Measurements from ENCODE around the gene LRRC8E. TPM values are rescaled to one million over a fixed set of nuclear protein-coding genes. Genes with fewer than 3 reads are reported as not detected.

The LRRC8E gene
- total RNA-seq, 1 experiment from 2014 or later, result 24.1 TPM

DNA sequence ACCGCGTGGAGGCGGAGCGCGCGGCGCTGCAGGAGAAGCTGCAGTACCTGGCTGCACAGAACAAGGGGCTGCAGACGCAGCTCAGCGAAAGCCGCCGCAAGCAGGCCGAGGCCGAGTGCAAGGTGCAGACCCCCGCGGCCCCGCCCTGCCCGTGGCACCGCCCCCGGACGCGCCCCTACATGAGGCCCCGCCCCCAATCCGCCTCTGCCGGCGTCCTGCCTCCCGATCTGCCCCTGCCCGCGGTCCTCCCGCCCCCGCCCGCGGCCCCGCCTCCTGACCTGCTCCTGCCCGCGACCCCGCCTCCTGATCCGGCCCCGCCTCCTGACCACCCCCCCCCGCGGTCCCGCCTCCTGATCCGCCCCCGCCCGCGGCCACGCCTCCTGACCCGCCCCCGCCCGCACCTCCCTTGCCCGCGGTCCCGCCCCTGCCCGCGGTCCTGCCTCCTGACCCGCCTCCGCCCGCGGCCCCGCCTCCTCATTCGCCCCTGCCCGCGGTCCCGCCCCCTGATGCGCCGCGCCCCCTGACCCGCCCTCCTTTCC lies 25.8 kb upstream of the LRRC8E start:
- Histone ChIP-seq H3K4me3 (peak overlapping the region; percentile 17; the same call in 1 of the 2 replicates), H3K9me2 (ENCODE audit: insufficient read depth) (no peaks in the 10 kb centered on the region), H2AFZ (no peak overlapping the region), H4K20me1 (ENCODE audit: insufficient read depth) (no peaks in the 10 kb centered on the region), H3K36me3 (ENCODE audit: low read depth) (no peaks in the 10 kb centered on the region), H3K4me2 (peak overlapping the region; percentile 60), H3K79me2 (ENCODE audit: low read depth) (no peaks in the 10 kb centered on the region), H3K27ac (no peak overlapping the region), H3K27me3 (ENCODE audit: insufficient read depth, low read depth) (no peaks in the 10 kb centered on the region), H3K9me3 (ENCODE audit: insufficient read depth, low read depth) (no peaks in the 10 kb centered on the region), H3F3A (ENCODE audit: insufficient read depth, low read depth) (peaks cover 35% of the 10 kb centered on the region), H3K4me1 (replicated peaks; ENCODE audit: insufficient read depth) (no peaks in the 10 kb centered on the region)
- peak in 1 of 2 experiments; percentile 61 for DNase-seq
- TF ChIP-seq EZH2 (IDR thresholded peaks at IDR 0.05; ENCODE audit: low read depth), result no peak
- TF ChIP-seq, protein P1, sequence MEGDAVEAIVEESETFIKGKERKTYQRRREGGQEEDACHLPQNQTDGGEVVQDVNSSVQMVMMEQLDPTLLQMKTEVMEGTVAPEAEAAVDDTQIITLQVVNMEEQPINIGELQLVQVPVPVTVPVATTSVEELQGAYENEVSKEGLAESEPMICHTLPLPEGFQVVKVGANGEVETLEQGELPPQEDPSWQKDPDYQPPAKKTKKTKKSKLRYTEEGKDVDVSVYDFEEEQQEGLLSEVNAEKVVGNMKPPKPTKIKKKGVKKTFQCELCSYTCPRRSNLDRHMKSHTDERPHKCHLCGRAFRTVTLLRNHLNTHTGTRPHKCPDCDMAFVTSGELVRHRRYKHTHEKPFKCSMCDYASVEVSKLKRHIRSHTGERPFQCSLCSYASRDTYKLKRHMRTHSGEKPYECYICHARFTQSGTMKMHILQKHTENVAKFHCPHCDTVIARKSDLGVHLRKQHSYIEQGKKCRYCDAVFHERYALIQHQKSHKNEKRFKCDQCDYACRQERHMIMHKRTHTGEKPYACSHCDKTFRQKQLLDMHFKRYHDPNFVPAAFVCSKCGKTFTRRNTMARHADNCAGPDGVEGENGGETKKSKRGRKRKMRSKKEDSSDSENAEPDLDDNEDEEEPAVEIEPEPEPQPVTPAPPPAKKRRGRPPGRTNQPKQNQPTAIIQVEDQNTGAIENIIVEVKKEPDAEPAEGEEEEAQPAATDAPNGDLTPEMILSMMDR (conservative IDR thresholded peaks at IDR 0.05), result no peak
- POLR2A ChIA-PET (ENCODE audit: unreplicated experiment), result no interaction called here
- no TSS peak for BruUV-seq (replicated peaks)
- CTCF ChIA-PET, result interaction anchor here (0.6 kb wide), 2 partner anchors 58 to 188 kb away, joined by 3 to 4 read pairs; partner anchors contain the start of gene SNAPC2
- intact Hi-C loops (cut with micrococcal nuclease; ENCODE audit: unreplicated experiment), result no loop called here

DNA sequence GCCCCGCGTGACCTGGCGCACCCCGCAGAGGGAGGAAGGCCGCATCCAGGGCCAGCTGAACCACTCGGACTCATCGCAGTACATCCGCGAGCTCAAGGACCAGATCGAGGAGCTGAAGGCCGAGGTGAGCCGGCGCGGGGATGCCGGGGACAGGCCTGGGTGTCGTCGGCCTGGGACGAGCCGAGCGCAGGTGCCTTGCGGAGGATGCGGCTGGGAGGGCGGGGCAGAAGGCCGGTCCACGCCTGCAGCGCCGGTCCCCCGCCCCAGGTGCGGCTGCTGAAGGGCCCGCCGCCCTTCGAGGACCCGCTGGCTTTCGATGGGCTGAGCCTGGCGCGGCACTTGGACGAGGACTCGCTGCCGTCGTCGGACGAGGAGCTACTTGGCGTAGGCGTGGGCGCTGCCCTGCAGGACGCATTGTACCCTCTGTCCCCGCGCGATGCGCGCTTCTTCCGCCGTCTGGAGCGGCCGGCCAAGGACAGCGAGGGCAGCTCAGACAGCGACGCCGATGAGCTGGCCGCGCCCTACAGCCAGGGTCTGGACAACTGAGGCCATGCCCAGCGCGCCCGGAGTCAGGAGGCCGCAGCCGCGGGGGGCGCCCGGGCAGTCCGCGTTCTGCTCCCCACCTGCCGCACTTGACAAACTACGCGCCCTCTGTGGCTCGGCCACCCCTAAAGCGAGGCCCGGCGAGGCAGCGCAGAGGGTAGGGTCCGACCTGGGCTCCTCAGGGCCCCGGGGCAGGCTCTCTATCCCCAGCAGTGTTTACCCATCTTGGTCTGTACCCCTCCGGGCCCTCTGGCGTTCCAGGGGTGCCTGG lies 24.9 kb upstream of the LRRC8E start:
- Histone ChIP-seq H2AFZ (no peak overlapping the region), H3K9me3 (ENCODE audit: insufficient read depth, low read depth) (no peaks in the 10 kb centered on the region), H4K20me1 (ENCODE audit: insufficient read depth) (no peaks in the 10 kb centered on the region), H3K4me1 (replicated peaks; ENCODE audit: insufficient read depth) (peaks cover 8% of the 10 kb centered on the region), H3K36me3 (ENCODE audit: low read depth) (no peaks in the 10 kb centered on the region), H3K4me3 (no peak overlapping the region), H3K9me2 (ENCODE audit: insufficient read depth) (no peaks in the 10 kb centered on the region), H3K4me2 (no peak overlapping the region), H3F3A (ENCODE audit: insufficient read depth, low read depth) (peaks cover 35% of the 10 kb centered on the region), H3K79me2 (ENCODE audit: low read depth) (no peaks in the 10 kb centered on the region), H3K27me3 (ENCODE audit: insufficient read depth, low read depth) (no peaks in the 10 kb centered on the region), H3K27ac (no peak overlapping the region)
- CTCF ChIA-PET, result no interaction called here
- POLR2A ChIA-PET (ENCODE audit: unreplicated experiment), result interaction anchor here (0.6 kb wide), 1 partner anchor 40 kb away, joined by 4 read pairs; the partner anchor contains the start of gene MAP2K7
- no TSS peak for BruUV-seq (replicated peaks)
- intact Hi-C loops (cut with micrococcal nuclease; ENCODE audit: unreplicated experiment), result no loop called here
- DNase-seq, result no peak
- no peak for TF ChIP-seq EZH2 (IDR thresholded peaks at IDR 0.05; ENCODE audit: low read depth)
- TF ChIP-seq, protein P1 (conservative IDR thresholded peaks at IDR 0.05), result no peak

DNA sequence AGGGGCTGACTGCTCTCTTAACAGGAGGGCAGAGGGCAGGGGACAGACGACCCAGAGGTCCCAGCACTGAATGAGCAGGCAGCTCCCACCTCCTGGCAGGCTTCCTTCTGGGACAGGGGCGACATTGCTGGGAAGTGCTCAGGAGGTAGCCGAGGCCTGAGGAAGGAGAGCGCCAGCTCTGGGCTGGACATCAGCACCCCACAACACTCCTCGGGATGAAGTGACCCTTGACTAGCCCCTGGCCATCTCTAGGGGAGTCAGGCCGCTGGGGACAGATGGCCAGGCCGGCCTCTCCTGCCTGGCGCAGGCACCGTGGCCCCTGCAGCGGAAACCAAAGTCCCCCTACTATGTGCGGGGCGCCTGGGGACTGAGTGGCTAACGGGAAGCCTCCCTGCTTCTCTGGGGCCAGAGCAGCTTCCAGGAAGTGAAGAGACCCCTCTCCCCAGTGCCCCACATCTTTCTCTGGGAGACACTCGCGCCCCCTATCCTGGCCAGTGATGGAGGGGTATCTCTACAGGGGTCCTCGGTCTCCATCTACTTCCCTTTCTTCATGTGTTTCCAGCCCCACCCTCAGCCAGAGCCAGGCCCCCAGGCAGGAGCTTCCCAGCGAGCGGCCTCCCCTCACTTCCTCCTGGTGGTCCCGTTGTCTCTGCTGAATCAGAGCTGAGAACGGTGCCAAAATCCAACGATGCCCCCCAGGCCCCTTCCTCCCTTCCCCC lies 24.2 kb upstream of the LRRC8E start:
- ChIA-PET POLR2A (ENCODE audit: unreplicated experiment) (interaction anchor here (0.6 kb wide), 1 partner anchor 39 kb away, joined by 4 read pairs; the partner anchor contains the start of gene MAP2K7), CTCF (no interaction called here)
- no peaks in the 10 kb centered on the region for H3K36me3 ChIP-seq (ENCODE audit: low read depth)
- H3F3A ChIP-seq (ENCODE audit: insufficient read depth, low read depth), result peaks cover 35% of the 10 kb centered on the region
- H3K9me2 ChIP-seq (ENCODE audit: insufficient read depth), result no peaks in the 10 kb centered on the region
- no peaks in the 10 kb centered on the region for H3K9me3 ChIP-seq (ENCODE audit: insufficient read depth, low read depth)
- no peak overlapping the region for H3K4me3 ChIP-seq
- intact Hi-C loops (cut with micrococcal nuclease; ENCODE audit: unreplicated experiment), result no loop called here
- DNase-seq, result no peak
- H3K27me3 ChIP-seq (ENCODE audit: insufficient read depth, low read depth), result no peaks in the 10 kb centered on the region
- BruUV-seq (replicated peaks), result no TSS peak
- TF ChIP-seq, protein P1 (conservative IDR thresholded peaks at IDR 0.05), result no peak
- no peak for TF ChIP-seq EZH2 (IDR thresholded peaks at IDR 0.05; ENCODE audit: low read depth)
- no peak overlapping the region for H3K27ac ChIP-seq
- no peak overlapping the region for H2AFZ ChIP-seq
- H3K79me2 ChIP-seq (ENCODE audit: low read depth), result no peaks in the 10 kb centered on the region
- peaks cover 10% of the 10 kb centered on the region for H3K4me1 ChIP-seq (replicated peaks; ENCODE audit: insufficient read depth)
- H4K20me1 ChIP-seq (ENCODE audit: insufficient read depth), result no peaks in the 10 kb centered on the region
- H3K4me2 ChIP-seq, result no peak overlapping the region
